GM13976 (cell line): ENCODE data around the gene SUCLA2.
A peak's percentile ranks its signal among the peaks of the same experiment; 100 is the strongest.

ENCODE experiments used
- DNase-seq: peaks from one replicate; pipeline ENCODE4 v3.0.0; 2012; ENCODE audit warnings: low spot score
- CTCF ChIP-seq: IDR thresholded peaks from 2 replicates; pipeline ENCODE4 v1.5.1; 2012; ENCODE audit warnings: borderline replicate concordance, mild to moderate bottlenecking; ENCODE audit not compliant: insufficient read depth; ENCODE audit errors: extremely low read depth, missing control alignments, control extremely low read depth
- in situ Hi-C: fragments of 300-500 bp; cut with MboI; formaldehyde crosslinking; loops from one replicate; pipeline ENCODE4 v1.12.0; 2022; ENCODE audit warnings: low sequenced_read_pairs, mixed read lengths, inconsistent platforms; ENCODE audit not compliant: unreplicated experiment

Gene SUCLA2

DNA sequence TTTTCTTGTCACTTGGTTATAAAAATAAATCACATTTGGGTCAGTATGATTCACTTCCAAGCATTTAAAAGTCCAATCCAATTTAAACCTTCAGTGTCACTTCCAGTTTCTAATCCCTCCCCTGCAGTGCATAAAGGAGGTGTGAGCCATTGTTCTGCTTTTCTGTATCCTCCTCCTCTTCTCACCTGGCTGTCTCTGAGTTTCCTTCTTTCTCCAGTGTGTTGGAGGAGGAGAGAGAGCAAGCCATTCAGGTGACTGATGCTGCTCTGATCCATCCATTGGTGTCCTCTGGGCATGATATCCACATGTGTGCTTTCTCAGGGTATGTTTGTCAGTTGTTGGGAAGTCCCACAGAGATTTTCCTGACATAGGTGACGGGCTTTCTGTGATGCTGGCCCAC is 37.7 kb upstream of the SUCLA2 start:
- in situ Hi-C loops: no loop called here
- TF ChIP-seq CTCF: no peak
- DNase-seq: peak; percentile 43

DNA sequence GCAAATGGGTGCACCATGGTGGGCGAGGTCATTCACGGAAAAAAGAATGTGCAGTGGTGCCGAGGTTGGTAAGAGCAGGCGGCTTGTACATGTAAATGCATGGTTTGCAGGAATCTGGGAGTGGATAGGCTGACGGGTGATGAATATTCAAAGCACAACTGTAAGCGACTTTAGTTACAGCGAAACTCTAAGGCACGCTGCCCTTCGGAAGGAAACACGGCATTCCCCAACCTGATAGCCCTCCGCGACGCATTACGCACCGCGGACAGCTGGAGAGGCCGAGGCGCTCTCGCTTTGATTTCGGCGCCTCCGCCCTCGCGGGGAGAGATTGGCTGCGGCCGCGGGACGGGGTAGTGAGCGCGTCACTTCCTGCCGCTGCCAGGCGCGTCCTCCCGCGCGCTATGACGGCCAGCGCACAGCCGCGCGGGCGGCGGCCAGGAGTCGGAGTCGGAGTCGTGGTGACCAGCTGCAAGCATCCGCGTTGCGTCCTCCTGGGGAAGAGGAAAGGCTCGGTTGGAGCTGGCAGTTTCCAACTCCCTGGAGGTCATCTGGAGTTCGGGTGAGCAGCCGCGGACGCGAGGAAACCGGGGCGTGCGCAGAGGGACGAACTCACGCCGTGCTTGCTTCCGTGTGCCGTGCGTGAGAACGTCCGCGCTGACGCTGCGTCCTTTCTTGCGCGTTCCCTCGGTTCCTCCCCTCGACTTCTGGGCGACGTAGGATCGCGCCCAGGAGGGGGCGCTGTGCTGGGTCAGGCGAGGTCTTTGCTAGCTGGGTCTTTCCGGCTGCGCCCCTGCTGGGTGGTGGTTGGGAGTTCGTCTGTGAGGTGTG is 36.5 kb upstream of the SUCLA2 start, which contains the start of gene NUDT15:
NUDT15 (plus strand) TSS at position 381 of the 828 bp plus-strand sequence; CDS start at position 402, 21 bp downstream.
- in situ Hi-C loops: no loop called here
- DNase-seq: peak; percentile 95
- TF ChIP-seq CTCF: peak; percentile 99

DNA sequence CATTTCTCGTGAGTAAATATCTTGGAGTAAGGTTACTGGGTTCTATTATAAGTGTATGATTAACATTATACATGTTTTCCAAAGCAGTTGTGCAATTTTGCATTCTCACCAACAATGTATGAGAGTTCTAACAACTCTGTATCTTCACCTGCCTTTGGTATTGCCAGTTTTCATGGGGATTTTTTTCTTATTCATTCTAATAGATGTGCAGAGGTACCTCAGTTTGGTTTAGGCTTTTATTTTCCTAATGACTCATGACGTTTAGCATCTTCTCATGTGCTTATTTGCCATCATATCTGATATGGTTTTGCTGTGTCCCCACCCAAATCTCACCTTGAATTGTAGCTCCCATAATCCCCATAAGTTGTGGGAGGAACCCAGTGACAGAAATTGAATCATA is 28.8 kb upstream of the SUCLA2 start:
- no peak for DNase-seq
- in situ Hi-C loops: no loop called here
- TF ChIP-seq CTCF: no peak

DNA sequence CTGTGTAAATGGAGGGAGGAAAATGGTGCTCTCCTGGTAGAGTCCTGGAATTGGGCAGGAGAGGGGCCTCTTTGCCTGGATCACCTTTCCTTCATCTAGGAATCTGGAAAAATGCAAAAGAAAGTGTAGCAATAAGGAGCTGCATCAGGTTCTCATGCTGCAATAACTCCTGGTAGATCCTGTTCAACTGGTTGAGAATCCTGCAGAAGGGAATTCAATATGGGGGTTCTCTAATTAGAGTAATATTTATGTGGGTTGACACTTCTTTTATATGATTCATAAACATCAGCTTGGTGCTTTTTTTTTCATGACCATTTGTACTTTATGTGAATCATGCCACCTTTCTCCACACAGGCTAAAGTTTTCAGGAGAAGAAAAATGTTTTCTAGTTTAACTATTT is 27.0 kb upstream of the SUCLA2 start:
- DNase-seq: no peak
- no peak for TF ChIP-seq CTCF
- in situ Hi-C loops: no loop called here

GRCh38 chr13:48019796-48020195 is 18.7 kb upstream of the SUCLA2 start:
- DNase-seq: no peak
- TF ChIP-seq CTCF: no peak
- in situ Hi-C loops: no loop called here

DNA sequence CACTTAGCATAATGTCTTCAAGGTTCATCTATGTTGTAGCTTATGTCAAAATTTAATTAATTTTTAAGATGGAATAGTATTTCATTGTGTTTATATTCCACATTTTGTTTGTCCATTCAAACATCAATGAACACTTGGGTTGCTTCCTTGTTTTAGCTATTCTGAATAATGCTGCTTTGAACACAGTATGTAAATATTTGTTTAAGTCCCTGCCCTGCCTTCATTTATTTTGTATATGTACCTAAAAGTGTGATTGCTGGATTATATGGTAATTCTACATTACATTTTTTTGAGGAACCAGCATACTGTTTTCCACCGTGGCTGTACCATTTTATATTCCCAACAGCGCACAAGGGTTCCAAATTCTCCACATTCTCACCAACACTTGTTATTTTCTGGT is 17.6 kb upstream of the SUCLA2 start:
- in situ Hi-C loops: no loop called here
- DNase-seq: no peak
- TF ChIP-seq CTCF: no peak
